Stimulated activated CD4-positive, alpha-beta T cell treated with anti-CD3 and anti-CD28 coated beads, Interleukin-15, amount 100 ng/mL, for 48 hours (primary cell): Measurements from ENCODE around the gene ZNF669.

Source experiments
- DNase-seq, 2 donors: peaks; one replicate each; pipeline ENCODE4 v3.0.0-alpha.2; 2020; ENCODE audit warnings: low read depth in 2 of 2

ZNF669 gene

DNA sequence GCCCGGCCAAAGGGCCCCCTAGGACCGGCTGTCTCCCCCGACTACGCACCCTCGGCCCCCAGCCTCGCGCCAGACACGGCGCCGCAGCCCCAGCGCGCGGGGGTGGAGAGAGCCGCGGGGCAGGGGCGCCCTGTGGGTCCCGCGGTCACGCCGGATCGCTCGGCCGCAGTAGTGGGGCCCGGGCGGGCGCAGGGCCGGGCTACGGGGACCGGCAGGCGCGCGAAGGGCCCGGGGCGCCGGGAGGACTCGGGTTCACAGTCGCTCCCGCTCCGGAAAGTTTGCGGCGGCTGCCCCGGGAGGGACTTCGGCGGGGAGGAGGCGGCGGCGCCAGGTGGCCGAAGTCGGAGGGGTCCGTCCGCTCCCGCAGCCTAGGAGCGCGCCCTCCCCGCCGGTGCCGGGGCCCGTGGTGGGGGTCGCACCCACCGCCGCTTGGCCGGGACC, 7.1 kb upstream of the ZNF669 start:
- DNase-seq: no peak

DNA sequence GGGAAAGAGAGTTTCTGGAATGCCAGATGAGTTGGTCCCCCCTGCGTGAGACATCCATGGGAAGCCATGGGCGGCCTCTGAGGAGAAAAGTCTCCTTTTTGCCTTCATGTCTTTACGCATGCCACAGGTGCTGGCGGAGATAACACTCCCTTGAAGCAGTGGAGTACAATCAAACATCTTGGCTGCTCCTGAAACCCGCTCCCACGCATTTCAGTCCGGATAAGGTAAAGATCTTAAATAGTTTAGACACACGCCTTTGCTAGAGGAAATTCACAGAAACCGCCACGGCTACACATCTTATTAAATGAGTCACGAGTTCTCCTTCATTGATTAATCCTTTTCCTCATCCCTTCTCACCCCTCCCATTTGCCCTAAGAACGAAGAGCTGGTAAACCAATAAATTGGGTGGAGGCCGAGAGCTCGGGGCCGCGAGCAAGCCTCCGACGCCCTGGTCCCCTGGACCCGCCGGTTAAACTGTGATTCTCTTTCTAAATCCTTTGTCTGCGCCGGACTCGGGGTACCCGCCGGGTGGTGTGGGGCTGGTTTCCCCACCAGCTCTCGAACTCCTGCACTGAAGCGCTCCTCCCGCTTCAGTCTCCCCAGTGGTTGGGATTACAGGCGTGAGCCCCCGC, 6.6 kb upstream of the ZNF669 start:
- DNase-seq: peak; percentile 39 to 49

DNA sequence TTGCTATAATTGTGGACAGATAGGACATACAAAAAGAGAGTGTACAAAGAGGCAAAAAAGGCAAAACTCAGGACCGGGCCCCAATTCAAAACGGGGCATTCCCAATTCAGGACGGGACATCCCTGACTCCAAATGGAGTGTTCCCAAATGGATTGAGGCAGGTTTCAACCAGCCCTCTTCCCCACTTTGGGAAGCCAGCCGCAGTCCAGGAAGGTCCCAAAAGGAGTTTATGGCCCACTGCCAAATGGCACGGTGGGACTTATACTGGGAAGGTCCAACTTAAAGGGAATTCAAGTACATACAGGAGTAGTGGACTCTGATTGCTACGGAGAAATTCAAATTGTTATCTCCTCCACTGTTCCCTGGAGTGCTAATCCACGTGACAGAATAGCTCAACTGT, 3.5 kb upstream of the ZNF669 start:
- no peak for DNase-seq

DNA sequence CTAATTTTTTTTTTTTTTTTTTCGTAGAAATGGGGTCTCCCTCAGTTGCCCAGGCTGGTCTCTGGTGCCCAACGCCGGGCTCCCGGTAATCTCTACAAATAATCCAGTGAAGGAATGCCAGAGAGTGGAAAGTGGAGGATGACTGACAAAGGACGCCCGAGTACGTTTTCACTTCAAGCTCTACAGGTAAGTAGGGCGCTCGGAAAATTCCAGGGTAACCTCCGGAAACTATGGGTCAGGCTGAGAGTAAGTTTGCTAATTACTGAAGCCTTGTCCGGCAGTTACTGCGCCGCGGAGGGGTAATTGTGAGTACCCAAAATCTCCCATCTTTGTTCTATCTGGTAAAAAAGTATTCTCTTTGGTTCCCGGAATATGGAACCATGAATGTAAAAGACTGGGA, 1.8 kb upstream of the ZNF669 start:
- no peak for DNase-seq

DNA sequence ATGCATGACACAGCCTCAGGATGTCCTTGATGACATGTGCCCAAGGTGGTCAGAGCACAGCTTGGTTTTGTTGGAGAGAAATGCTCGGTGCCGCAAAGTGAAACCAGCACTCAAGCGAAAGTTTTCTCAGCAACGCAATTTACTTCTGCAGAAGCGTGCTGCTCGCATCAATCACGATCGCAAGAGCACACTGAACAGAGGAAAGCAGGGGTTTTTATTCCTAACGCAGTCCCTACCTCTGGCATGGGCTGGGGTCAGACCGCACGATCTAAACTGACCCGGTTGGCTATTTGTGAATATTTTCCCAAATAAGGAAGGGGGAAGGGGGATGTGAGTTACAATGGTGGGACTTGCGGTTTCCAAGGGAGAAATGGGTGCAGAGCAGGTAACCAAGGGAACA, 809 bp upstream of the ZNF669 start:
- no peak for DNase-seq

DNA sequence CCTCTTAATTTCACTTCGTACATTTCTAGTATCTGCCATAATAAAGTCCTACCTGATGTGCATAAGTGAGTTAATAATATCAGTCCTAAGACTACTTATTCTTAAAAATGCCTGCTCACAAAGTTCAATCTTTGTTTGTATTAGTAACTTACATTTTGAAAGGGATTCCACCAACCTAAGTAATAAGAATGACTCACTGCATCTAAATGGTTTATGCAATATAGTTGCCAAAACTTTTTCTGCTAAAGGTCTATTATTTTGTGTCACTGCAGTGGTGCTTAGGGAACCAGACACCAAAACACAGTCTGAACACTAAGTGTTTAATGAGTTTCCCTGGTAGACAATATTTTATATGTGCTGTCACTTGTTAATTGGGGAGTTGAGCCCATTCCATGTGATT, 1.8 kb downstream of the ZNF669 start:
- DNase-seq: no peak

DNA sequence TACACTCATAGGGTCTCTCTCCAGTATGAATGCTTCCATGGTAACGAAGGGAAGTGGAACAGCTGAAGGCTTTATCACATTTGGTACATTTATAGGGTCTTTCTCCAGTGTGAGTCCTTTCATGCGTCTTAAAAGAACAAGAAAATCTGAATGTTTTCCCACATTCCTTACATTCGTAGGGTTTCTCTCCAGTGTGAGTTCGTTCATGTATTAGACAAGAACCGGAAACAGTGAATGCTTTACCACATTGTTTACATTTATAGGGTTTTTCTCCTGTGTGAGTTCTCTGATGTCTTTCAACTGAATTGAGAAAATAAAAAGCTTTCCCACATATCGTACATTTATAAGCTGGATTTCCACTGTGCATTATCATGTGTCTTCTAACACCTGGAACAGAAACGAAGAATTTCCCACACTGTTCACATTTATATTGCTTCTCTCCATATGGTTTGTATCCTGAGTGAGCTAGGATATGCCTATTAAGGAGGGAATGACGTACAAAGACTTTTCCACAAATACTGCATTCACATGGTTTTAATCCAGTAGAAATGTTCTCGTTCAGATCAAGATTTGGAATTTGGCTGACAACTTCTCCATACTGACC, 3.4 kb downstream of the ZNF669 start:
- DNase-seq: no peak

DNA sequence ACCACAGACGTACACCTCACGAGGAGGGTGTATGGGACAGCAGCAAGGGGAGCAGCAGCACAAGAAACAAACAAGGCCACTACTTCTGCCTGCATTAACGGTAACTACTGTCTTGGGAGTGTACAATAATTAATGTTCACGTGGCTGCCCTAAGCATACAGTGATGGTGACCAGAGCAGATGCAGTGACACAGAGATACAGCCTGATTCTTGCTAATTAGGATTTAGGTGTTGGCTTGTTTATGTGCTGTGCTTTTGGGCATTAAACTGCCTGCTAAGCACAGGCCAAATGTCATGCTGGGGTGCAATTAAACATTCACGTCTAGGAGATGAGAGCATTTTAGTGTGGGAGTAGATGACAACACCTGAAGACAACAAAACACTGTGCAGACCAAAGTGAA, 7.2 kb downstream of the ZNF669 start:
- DNase-seq: no peak

DNA sequence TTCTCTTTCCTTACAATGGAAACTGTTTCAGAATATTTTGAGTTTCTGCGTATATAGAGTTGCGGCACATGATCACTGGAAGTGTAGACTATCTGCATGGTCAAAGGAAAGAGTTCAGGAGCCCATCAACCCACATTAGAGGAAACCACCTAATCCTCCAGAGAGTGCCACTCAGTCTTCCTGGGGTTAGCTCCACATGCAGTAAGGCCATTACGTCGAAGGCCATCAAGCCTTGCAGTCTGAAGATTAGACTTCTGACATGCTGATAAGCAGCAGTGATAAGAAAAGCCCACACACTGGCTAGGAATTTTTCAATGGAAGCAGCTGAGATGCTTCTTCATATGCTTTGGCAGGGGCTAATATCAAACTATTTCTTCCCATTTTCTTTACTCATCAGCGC, 7.6 kb downstream of the ZNF669 start:
- DNase-seq: no peak

DNA sequence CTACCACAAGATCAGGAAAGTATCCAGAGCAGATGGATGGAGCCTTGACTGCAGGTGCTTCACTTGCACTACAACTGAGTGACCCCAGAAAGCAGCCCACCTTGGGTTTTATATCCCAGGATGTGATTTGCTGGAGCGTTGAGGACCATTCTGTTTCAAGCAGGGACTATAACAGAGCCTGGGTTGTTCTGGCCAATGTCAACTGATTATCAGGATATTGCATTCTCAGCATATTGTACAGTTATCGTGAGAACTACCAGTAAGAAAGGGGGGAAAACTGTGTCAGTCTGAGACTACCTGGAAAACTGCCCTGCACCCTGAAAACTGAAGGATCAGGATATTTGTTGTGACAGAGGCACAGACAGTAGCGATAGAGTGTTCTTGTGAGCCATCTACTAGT, 8.0 kb downstream of the ZNF669 start:
- no peak for DNase-seq

DNA sequence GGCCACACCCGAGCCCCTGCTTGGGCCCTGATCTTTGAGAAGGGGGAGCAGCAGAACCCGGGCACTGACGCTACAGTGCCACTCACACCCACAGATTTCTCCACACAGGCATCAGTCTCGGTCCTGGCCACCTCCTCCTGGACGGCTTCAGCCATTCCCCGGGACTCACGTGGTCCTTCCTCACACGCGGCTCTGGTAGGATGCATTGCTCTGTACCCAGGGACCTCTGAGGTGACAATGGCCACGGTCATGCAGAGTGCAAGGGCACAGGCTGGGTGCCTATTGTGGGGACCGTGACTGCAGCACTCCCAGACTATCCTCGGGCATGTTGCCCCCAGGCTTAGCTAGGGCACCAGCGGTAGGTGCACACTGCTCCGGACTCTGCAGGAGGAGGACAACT, 13.7 kb downstream of the ZNF669 start:
- DNase-seq: no peak

DNA sequence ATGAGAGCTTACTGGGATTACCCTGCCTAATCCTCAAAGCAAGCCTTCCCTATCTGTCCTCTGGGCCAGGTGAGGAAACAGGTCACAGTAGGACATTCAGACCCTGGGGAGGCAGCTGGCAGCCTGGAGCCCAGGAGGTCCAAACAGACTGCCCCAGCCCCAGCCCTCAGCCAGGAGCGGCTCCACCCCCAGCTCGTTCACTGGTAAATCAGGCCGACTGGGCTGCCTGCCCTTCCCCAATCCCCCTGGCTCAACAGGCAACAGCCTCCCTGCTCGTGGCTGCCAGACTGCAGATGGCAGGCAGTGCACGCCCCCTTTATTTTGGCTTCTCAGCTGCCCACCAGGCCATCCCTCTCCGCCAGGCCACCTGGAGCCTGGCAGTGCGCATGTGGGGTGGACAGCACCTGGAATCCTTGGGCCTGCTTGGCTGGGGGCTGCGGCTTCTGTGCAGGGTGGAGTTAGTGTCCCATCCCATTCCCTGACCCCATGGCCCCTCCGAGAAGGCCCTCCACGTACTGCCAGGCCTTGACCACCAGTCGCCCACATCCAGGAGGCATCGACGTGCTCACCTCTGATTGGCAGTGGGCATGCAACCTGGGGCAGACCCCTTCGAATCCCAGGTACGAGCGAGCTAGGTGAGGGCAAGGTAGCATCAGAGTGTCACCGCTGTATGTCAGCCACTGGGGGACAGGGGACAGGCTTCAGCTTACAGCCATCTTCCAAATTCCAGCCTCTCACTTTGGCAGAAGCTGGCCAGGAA, 14.4 kb downstream of the ZNF669 start:
- no peak for DNase-seq

DNA sequence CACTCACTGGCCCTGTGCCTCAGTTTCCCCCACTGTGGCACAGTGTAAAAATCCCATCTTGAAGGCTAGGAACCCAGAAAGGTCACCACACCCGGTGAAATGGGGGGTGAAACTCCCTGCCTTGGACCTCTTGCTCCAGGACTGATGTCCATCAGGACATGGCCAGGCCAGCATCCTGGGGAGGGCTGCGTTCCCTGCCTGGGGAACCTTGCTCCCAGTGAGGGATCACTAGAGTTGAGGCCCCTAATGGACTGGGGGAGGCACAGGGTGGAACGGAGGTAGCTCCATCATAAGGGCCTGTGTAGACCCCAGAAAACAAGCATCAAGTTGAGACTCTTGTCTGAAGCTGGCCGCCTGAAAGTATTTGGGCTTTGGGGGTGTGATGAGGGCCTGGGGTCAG, 15.2 kb downstream of the ZNF669 start:
- no peak for DNase-seq

DNA sequence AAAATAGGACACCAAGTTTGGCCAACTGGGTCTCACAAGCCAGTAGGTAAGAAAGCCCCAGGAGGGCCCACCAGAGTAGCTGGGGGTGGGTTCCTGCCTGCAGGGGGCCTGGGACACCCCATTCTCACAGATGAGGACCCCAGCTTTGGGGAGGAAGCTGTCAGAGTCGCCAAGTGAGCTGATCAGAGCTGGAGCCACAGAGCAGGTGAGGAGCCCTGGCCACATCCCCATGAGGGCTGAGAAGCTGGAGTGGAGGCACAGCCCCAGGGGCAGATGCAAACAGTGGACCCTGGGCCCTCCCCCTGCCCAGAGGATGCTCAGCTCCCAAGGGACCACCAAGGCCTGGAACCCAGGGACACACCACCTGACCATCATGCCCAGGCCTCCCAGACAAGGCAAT, 16.9 kb downstream of the ZNF669 start:
- DNase-seq: no peak

DNA sequence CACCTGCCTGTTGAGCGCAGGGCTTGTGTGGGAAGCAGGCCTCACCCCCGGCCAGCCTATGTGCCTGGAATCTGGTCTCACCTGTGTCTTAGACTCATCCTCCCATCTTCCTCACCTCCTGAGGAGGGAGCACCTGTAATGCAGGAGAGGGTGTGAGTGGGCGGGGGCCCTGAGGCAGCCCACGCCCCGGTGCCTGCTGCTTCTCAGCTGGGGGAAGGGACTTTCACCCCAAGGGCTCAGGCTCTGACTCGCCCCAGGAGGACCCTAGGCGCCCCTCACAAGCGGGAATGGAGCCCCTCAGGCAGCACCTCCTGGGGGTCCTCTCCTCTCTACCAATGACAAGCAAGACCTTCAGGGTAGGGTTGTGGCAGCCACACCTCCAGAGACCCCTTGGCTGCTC, 18.8 kb downstream of the ZNF669 start:
- no peak for DNase-seq

DNA sequence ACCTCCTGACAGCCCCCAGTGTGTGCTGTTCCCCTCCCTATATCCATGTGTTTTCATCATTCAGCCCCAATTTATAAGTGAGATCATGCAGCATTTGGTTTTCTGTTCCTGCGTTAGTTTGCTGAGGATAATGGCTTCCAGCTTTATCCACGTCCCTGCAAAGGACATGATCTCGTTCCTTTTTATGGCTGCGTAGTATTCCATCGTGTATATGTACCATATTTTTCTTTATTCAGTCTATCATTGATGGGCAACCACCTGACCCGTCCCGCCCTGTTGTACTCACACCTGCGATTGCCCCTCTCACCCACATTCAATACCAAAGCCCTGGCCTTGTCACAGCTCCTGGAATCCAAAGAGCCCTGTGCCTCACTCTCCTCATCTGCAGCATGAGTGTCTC, 19.4 kb downstream of the ZNF669 start:
- DNase-seq: no peak

DNA sequence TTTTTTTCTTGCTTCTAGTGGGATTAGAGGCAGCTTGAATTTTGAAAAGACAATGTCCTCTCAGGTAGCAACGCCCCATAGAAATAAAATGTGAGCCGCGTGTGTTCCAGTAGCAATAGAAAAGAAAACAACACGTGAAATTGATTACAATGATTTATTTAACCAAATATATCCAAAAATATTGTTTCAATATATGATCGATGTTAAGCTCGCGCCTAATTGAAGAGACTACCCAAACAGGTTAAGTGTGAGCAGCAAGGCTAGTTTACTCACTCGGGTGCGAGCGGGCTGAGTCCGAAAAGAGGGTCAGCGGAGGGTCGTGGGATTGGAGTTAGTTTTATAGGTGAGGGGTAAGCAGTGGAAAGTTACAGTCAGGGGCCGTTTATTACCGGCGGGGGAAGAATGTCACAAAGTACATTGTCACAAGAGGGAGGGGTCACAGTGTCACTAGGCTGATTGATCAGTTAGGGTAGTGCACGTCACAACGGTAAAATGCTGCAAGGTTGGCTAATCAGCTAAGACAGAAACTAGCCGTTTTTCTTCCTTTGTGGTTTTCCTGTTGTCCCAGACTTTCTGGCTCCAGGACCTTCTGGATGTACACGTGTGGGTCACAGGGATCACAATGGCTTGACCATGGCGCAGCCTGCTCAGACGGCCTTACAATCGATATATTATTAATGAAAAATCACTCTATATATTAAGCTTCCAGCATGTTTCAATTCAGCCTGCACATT, 24.8 kb downstream of the ZNF669 start:
- no peak for DNase-seq

DNA sequence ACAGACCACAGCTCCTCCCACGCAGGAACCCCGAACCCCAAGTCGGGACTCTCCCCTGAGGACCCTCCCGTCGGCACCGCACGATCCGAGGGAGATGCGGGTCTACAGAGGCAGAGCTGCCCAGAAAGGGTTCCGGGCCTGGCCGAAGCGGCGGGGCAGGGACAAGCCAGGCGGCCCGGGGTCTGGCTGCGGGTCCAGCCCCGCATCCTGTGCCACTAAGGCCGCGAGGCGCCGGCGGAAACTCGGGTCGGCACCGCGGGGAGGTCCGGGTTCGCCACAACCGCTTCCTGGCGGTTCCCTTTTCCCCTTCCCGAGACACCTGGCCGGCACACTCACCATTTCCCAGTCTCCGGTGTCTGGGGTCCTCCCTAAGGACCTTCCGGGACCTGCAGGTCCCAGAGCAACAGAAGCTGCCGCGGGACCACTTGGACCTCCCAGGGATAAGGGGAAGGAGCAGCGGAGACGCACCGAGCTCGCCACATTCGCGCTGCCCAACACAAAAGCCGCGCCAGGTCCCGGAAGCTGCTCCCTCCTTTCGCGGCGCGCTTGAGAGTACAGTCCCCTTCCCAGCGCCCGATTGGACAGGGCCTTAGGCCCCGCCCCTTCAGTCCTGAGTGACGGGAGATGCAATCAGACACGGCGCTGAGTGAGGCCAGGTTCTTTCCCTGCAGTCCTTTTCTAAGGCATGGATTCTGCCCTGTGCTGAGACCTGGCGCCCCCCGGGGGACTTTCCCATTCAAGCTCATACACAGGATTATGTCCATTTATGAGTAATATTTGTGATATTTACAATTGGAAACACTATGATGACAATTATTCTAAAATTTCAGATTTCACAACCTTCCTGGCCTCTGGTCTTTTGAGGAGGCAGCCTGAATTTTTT, 25.7 kb downstream of the ZNF669 start, which contains the start of gene ZNF670:
Gene ZNF670, minus strand, starts transcription at position 554 of the 883 bp plus-strand sequence. Its CDS starts 215 bp downstream, at position 339.
- DNase-seq: peak; percentile 84 to 93

DNA sequence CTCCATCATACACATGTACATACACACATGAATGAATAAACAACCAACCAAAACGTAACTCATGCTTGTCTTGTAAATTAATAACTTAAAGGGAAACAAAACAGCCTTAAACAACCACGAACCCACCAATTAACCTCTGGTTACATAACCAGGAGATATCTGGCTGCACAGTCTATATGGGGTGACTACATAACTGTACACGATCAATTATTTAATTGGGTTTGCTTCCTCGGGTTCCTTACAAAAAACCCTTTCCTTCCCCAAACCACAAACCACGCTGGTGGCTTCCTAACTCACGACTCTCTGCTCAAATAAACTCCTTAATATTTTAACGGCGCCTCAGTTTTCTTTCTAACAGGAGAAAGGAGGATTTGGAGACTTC, 26.3 kb downstream of the ZNF669 start:
- no peak for DNase-seq

DNA sequence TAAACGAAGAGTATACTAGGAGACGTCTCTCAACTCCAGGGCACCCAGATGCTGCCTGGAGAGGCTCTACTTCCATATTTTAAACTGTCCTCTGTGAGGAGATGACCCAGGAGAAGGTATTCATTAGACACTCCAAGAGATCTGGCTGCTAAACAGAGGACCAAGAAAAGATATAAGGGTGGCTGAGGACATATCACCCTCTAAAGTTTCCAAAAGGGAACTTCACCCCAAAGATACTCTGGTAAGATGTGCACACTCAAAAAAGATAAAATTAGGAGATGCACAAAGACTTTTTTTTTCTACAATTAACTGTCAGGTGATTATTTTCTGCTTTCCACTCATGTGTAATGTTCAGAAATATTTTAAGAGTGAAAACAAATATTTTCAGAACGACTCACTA, 26.9 kb downstream of the ZNF669 start:
- DNase-seq: no peak

DNA sequence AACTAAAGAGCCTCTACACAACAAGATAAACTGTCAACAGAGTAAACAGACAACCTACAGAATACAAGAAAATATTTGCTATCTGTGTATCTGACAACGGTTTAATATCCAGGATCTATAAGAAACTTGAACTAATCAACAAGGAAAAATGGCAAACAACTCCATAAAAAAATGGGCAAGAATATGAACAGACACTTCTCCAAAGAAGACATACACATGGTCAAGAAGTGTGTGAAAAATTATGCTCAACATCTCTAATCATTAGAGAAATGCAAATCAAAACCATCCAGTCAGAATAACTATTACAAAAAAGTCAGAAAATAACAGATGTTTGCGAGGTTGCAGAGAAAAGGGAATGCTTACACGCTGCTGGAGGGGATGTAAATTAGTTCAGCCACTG, 33.5 kb downstream of the ZNF669 start:
- DNase-seq: no peak

DNA sequence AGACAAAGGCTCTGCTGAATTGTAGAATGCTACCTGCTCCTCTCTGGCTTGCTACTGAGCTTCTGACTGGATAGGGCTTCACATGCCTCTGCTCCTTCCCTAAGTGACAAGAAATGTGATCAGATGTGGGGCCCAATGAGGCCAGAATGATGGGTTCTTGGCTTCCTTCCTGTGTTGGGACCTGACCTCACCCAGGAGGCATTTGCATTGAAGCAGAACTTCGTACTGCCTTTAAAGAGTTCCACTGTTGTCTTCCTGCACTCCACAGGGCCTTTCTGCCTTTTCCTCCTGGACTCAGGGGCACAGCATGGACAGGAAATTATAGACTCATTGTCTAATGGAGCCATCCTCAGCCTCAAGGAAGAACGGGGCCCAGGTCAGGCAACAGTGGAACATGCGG, 39.9 kb downstream of the ZNF669 start:
- DNase-seq: no peak
